ENCODE results near the gene XAGE3.
"Not testable (repeated sequence)": the region's sequence is repeated elsewhere in the genome, so short reads cannot be mapped to it uniquely, and the experiment has no call there.

The XAGE3 gene

DNA sequence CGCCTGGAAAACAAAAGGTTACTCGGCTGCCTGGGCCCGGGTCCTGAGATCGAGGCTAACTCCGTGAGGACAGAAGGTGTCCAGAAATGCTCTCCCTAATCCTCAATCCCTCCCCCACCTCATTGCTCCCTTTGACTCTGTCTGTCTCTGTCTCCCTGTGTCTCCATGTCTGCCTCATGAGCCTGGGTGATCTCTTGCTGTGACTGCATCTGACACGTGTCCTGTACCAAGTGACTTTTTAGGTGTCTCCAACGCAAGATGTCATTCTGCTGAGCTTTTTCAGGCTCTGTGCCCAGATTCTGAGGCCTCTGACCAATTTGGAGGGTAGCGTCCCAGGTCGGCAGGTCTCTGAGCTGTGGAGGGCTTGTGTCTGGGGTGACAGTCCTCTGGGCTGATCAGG is 20.2 kb upstream of the XAGE3 start:
- not testable (repeated sequence) for H3K27me3 ChIP-seq (ENCODE audit: control insufficient read depth in 5 of 5, insufficient read depth in 4 of 5, low read length in 5 of 5); H3K4me1 ChIP-seq (ENCODE audit: control insufficient read depth in 5 of 5, insufficient read depth in 5 of 5, low read length in 5 of 5); H3K27ac ChIP-seq (ENCODE audit: low read depth, low read length); H3K4me3 ChIP-seq (ENCODE audit: low read depth in 1 of 5, low read length in 5 of 5); H3K9ac ChIP-seq (ENCODE audit: low read length in 5 of 5); H3K36me3 ChIP-seq (ENCODE audit: control insufficient read depth in 5 of 5, insufficient read depth in 5 of 5, low read length in 5 of 5); H3K9me3 ChIP-seq (ENCODE audit: control insufficient read depth in 5 of 5, low read length in 5 of 5)

DNA sequence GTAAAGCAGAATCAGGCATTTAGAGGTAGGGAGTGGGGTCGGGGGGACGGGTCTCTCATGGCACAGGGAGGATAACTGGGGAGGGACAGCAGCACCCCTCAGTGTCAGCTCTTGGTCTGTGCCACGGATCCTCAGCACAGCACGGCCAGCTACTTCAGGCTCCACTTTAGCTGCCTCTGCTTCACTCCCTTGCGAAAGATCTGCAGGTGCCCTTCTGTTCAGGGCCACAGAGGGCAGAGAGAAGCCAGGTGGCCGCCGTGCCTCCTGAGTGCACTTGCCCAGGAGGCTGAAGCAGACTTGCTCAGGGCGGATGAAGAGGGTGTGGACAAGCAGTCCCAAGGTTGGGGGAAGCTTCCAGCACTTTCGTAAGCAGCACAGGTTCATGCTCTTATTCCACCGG is 19.6 kb upstream of the XAGE3 start:
- H3K9me3 ChIP-seq (ENCODE audit: control insufficient read depth in 5 of 5, low read length in 5 of 5); H3K4me1 ChIP-seq (ENCODE audit: control insufficient read depth in 5 of 5, insufficient read depth in 5 of 5, low read length in 5 of 5); H3K36me3 ChIP-seq (ENCODE audit: control insufficient read depth in 5 of 5, insufficient read depth in 5 of 5, low read length in 5 of 5); H3K27ac ChIP-seq (ENCODE audit: low read depth, low read length); H3K27me3 ChIP-seq (ENCODE audit: control insufficient read depth in 5 of 5, insufficient read depth in 4 of 5, low read length in 5 of 5); H3K9ac ChIP-seq (ENCODE audit: low read length in 5 of 5); H3K4me3 ChIP-seq (ENCODE audit: low read depth in 1 of 5, low read length in 5 of 5): not testable (repeated sequence)

DNA sequence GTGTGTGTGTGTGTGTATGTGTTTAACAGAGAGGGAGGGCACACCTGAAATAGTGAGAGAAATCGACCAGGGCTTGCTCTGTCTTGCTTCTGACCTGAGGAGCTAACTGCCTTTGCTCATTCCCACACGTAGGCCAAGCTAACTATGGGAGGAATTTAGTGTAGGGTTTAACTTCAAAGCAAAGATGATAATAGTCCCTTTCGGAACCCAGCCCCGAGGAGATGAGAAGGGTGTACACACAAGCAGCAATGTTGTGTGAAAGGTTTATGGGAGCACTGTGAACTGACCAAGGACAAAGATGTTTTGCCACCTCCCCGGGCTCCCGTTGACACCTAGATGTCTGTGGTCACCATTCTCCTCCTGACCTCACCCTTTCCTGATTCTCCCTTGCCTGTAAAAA is 8.5 kb upstream of the XAGE3 start:
- H3K27ac ChIP-seq (ENCODE audit: low read depth, low read length); H3K9ac ChIP-seq (ENCODE audit: low read length in 5 of 5); H3K4me1 ChIP-seq (ENCODE audit: control insufficient read depth in 5 of 5, insufficient read depth in 5 of 5, low read length in 5 of 5); H3K9me3 ChIP-seq (ENCODE audit: control insufficient read depth in 5 of 5, low read length in 5 of 5); H3K36me3 ChIP-seq (ENCODE audit: control insufficient read depth in 5 of 5, insufficient read depth in 5 of 5, low read length in 5 of 5); H3K4me3 ChIP-seq (ENCODE audit: low read depth in 1 of 5, low read length in 5 of 5): not testable (repeated sequence)
- H3K27me3 ChIP-seq (ENCODE audit: control insufficient read depth in 5 of 5, insufficient read depth in 4 of 5, low read length in 5 of 5): peaks cover 0 to 19% (median 17%) of the 10 kb centered on the region in 5 donors

DNA sequence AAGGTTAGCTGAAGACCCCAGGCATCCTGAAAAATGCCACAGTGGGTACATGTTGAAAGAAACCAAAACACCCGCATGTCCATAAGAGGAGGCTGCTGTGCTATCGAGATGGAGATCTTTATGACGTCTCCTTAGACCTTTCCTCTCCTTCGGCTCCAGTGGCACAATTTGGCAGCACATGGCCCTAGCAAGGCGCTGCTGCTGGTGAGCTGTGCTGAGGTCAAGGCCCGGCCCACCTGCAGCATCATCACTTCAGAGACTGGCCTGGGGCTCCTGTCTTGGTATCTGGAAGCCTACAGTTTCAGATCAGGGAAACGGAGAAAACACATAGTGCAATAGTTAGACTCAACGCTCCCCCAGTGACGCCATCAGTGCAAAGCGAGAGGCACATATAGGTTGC is 7.6 kb upstream of the XAGE3 start:
- not testable (repeated sequence) for H3K4me3 ChIP-seq (ENCODE audit: low read depth in 1 of 5, low read length in 5 of 5); H3K9me3 ChIP-seq (ENCODE audit: control insufficient read depth in 5 of 5, low read length in 5 of 5); H3K27ac ChIP-seq (ENCODE audit: low read depth, low read length); H3K9ac ChIP-seq (ENCODE audit: low read length in 5 of 5); H3K36me3 ChIP-seq (ENCODE audit: control insufficient read depth in 5 of 5, insufficient read depth in 5 of 5, low read length in 5 of 5); H3K4me1 ChIP-seq (ENCODE audit: control insufficient read depth in 5 of 5, insufficient read depth in 5 of 5, low read length in 5 of 5)
- peaks cover 0 to 20% (median 17%) of the 10 kb centered on the region in 5 donors for H3K27me3 ChIP-seq (ENCODE audit: control insufficient read depth in 5 of 5, insufficient read depth in 4 of 5, low read length in 5 of 5)

DNA sequence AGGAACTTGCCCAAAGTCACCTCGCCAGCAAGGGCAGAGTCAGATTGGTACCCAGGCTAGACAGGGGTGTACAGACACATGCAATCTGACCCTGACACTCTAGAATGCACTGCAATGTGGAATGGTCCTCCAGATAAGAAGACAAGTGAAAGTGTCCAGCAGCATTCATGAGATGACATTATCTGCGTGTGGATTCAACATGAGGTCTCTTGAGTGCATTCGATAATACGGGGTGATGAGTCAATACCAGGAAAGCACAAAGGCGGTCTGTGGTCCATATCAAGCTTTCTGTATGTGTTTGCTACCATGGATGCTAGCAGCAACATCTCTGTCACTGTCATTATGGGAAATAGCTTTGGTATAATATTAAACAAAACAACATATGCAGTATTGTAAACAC is 6.8 kb upstream of the XAGE3 start:
- peaks cover 0 to 21% (median 17%) of the 10 kb centered on the region in 5 donors for H3K27me3 ChIP-seq (ENCODE audit: control insufficient read depth in 5 of 5, insufficient read depth in 4 of 5, low read length in 5 of 5)
- no peaks in the 10 kb centered on the region for H3K4me1 ChIP-seq (ENCODE audit: control insufficient read depth in 5 of 5, insufficient read depth in 5 of 5, low read length in 5 of 5)
- no peak overlapping the region for H3K9ac ChIP-seq (ENCODE audit: low read length in 5 of 5)
- no peaks in the 10 kb centered on the region for H3K9me3 ChIP-seq (ENCODE audit: control insufficient read depth in 5 of 5, low read length in 5 of 5)
- H3K36me3 ChIP-seq (ENCODE audit: control insufficient read depth in 5 of 5, insufficient read depth in 5 of 5, low read length in 5 of 5): no peaks in the 10 kb centered on the region
- H3K4me3 ChIP-seq (ENCODE audit: low read depth in 1 of 5, low read length in 5 of 5): no peak overlapping the region
- no peak overlapping the region for H3K27ac ChIP-seq (ENCODE audit: low read depth, low read length)

DNA sequence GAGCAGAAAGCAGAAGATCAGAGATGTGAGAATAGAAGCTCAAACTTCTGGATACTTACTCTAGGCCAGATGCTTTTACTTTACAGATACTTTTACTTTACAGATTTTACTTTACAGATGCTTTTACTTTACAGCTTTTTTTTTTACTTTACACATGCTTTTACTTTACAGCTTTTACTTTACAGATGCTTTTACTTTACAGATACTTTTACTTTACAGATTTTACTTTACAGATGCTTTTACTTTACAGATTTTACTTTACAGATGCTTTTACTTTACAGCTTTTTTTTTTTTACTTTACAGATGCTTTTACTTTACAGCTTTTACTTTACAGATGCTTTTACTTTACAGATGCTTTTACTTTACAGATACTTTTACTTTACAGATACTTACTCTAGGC is 5.9 kb upstream of the XAGE3 start:
- not testable (repeated sequence) for H3K27ac ChIP-seq (ENCODE audit: low read depth, low read length); H3K4me1 ChIP-seq (ENCODE audit: control insufficient read depth in 5 of 5, insufficient read depth in 5 of 5, low read length in 5 of 5); H3K9ac ChIP-seq (ENCODE audit: low read length in 5 of 5); H3K36me3 ChIP-seq (ENCODE audit: control insufficient read depth in 5 of 5, insufficient read depth in 5 of 5, low read length in 5 of 5); H3K9me3 ChIP-seq (ENCODE audit: control insufficient read depth in 5 of 5, low read length in 5 of 5); H3K4me3 ChIP-seq (ENCODE audit: low read depth in 1 of 5, low read length in 5 of 5)
- H3K27me3 ChIP-seq (ENCODE audit: control insufficient read depth in 5 of 5, insufficient read depth in 4 of 5, low read length in 5 of 5): peaks cover 0 to 24% (median 17%) of the 10 kb centered on the region in 5 donors

DNA sequence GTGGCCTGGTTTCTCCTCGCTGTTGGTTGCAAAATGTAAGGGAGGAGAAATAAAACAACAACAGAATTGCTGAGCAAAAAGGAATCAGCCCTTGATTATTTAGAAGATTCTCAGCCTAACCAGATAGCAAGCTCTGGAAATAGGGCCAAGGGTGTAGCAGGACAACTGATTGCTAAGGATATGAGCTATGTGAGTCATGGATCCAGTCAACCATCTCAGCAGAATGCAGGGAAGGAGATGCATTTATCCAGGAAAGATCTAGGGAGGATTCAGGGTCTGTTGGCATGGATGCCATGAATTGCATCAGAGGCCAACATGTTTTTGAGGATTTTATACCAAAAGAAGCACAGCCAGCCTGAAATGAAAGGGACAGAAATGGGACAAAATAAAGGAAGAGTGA is 2.2 kb upstream of the XAGE3 start:
- Histone ChIP-seq H3K27ac (ENCODE audit: low read depth, low read length) (no peak overlapping the region), H3K4me3 (ENCODE audit: low read depth in 1 of 5, low read length in 5 of 5) (no peak overlapping the region), H3K9me3 (ENCODE audit: control insufficient read depth in 5 of 5, low read length in 5 of 5) (no peaks in the 10 kb centered on the region), H3K36me3 (ENCODE audit: control insufficient read depth in 5 of 5, insufficient read depth in 5 of 5, low read length in 5 of 5) (no peaks in the 10 kb centered on the region), H3K27me3 (ENCODE audit: control insufficient read depth in 5 of 5, insufficient read depth in 4 of 5, low read length in 5 of 5) (peaks cover 0 to 21% (median 15%) of the 10 kb centered on the region in 5 donors), H3K4me1 (ENCODE audit: control insufficient read depth in 5 of 5, insufficient read depth in 5 of 5, low read length in 5 of 5) (peaks cover 0 to 12% (median 0%) of the 10 kb centered on the region in 5 donors), H3K9ac (ENCODE audit: low read length in 5 of 5) (no peak overlapping the region)

DNA sequence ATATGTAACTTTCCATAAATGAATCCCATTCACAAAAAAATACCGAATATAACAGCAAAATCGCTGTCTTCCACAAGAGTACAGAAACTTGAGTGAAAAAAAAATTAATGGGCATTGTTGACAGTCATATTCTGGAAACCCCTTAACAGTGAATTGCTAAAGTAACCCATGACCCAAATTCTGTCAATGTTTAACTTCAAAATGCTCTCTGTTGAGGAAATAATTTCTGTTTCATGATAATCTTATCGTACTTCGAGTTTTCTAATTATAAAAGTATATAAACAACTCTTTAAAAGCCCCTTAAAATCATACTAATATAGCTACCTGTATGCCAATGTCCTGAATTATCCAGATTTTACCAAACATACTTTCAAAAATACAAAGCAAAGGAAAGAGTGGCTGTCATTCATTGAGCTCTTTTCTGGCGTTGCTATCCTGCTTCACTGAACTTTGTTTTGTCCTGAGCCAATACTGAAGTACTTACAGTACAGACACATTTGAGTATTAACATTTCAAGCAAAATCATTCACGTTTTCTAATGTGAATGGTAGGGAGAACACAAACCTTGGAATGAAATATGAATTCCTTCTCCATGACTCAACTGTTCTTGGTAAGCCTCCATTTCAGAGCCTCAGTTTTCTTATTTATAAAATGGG is 2.4 kb downstream of the XAGE3 start:
- H3K9ac ChIP-seq (ENCODE audit: low read length in 5 of 5): no peak overlapping the region
- H3K4me1 ChIP-seq (ENCODE audit: control insufficient read depth in 5 of 5, insufficient read depth in 5 of 5, low read length in 5 of 5): peaks cover 0 to 12% (median 0%) of the 10 kb centered on the region in 5 donors
- no peak overlapping the region for H3K4me3 ChIP-seq (ENCODE audit: low read depth in 1 of 5, low read length in 5 of 5)
- no peaks in the 10 kb centered on the region for H3K36me3 ChIP-seq (ENCODE audit: control insufficient read depth in 5 of 5, insufficient read depth in 5 of 5, low read length in 5 of 5)
- no peak overlapping the region for H3K27ac ChIP-seq (ENCODE audit: low read depth, low read length)
- peaks cover 0 to 16% (median 8%) of the 10 kb centered on the region in 5 donors for H3K27me3 ChIP-seq (ENCODE audit: control insufficient read depth in 5 of 5, insufficient read depth in 4 of 5, low read length in 5 of 5)
- peaks cover 0 to 2% (median 0%) of the 10 kb centered on the region in 5 donors for H3K9me3 ChIP-seq (ENCODE audit: control insufficient read depth in 5 of 5, low read length in 5 of 5)

DNA sequence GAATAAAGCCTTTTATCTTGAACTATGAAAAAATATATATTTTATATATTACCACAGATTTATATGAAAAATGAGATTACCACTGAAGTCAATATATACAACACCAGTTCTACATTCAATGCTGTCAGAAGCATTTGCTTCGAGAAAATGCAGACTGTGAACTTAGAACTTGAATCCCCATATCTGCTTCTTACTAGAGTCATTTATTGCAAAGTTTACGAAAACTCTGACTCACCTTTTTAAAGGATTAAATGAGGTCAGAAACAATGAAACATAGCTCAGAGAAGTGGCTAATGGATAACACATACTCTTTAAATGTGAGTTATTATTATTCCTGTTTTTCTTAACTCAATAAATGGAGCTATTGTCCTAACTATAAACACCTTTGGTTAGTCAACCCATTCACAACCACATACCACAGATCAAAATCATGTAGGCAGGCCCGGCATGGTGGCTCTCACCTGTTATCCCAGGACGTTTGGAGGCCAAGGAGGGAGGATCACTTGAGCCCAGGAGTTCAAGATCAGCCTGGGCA is 10.8 kb downstream of the XAGE3 start:
- not testable (repeated sequence) for H3K27ac ChIP-seq (ENCODE audit: low read depth, low read length); H3K9ac ChIP-seq (ENCODE audit: low read length in 5 of 5); H3K9me3 ChIP-seq (ENCODE audit: control insufficient read depth in 5 of 5, low read length in 5 of 5); H3K4me3 ChIP-seq (ENCODE audit: low read depth in 1 of 5, low read length in 5 of 5); H3K4me1 ChIP-seq (ENCODE audit: control insufficient read depth in 5 of 5, insufficient read depth in 5 of 5, low read length in 5 of 5); H3K36me3 ChIP-seq (ENCODE audit: control insufficient read depth in 5 of 5, insufficient read depth in 5 of 5, low read length in 5 of 5)
- peaks cover 2 to 30% (median 14%) of the 10 kb centered on the region in 5 donors for H3K27me3 ChIP-seq (ENCODE audit: control insufficient read depth in 5 of 5, insufficient read depth in 4 of 5, low read length in 5 of 5)

DNA sequence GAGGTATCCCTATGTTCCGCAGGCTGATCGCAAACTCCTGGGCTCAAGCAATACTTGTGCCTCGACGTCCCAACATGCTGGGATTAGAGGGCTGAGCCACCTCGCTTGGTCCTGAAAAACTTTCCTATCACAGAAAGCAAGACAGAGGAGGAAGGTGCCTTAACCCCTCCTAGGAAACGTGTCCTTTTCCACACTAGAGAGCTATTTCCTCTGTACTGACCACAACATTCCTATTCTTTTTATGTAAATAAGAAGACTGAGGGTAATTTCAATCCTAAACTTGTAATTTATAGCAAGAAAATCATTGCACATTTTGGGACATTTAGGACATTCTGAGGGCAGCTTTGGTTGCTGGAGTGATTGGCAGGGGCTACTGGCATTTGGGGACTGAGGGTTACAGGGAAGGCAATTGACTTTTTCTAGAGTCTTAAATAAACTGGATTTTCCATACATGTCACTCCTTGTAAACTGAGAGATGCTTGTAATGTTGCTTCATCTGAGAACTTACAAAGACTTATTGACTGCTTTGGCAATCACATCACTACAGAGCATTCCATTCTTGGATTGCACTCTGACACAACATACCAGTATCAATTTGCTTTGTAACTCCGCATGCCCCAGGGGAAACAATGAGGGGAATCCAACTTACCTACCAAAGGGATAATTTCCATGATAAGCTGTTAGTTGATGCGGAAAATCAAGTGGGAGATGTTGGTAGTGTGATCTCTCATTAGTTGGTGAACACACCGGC is 15.6 kb downstream of the XAGE3 start:
- no peak overlapping the region for H3K27ac ChIP-seq (ENCODE audit: low read depth, low read length)
- H3K9me3 ChIP-seq (ENCODE audit: control insufficient read depth in 5 of 5, low read length in 5 of 5): peaks cover 0 to 8% (median under 1%) of the 10 kb centered on the region in 5 donors
- H3K4me1 ChIP-seq (ENCODE audit: control insufficient read depth in 5 of 5, insufficient read depth in 5 of 5, low read length in 5 of 5): no peaks in the 10 kb centered on the region
- H3K4me3 ChIP-seq (ENCODE audit: low read depth in 1 of 5, low read length in 5 of 5): no peak overlapping the region
- peaks cover 12 to 44% (median 25%) of the 10 kb centered on the region in 5 donors for H3K27me3 ChIP-seq (ENCODE audit: control insufficient read depth in 5 of 5, insufficient read depth in 4 of 5, low read length in 5 of 5)
- no peak overlapping the region for H3K9ac ChIP-seq (ENCODE audit: low read length in 5 of 5)
- H3K36me3 ChIP-seq (ENCODE audit: control insufficient read depth in 5 of 5, insufficient read depth in 5 of 5, low read length in 5 of 5): no peaks in the 10 kb centered on the region
